Gastroesophageal sphincter (tissue), 3 donors: ENCODE results near the gene MAP4K2.

Experiments used
- CTCF ChIP-seq, 4 experiments: fragments of 200-600 bp in 2 of 4; fragments of 450-650 bp in 2 of 4; sonication (generic) in 1 of 4; IDR thresholded peaks; one replicate each; pipeline ENCODE4 v1.5.1; 2017 to 2019; ENCODE audit warnings: antibody characterized with exemption in 4 of 4, mild to moderate bottlenecking in 2 of 4, moderate library complexity in 2 of 4
- EP300 ChIP-seq: sonication (generic); formaldehyde crosslinking; IDR thresholded peaks from one replicate; pipeline ENCODE4 v1.6.1; 2017; ENCODE audit warnings: antibody characterized with exemption, mild to moderate bottlenecking
- POLR2A ChIP-seq, 2 donors: fragments of 450-650 bp; IDR thresholded peaks; one replicate each; pipeline ENCODE4 v1.6.1; 2017; ENCODE audit warnings: antibody characterized with exemption in 2 of 2, mild to moderate bottlenecking in 2 of 2, moderate library complexity in 1 of 2
- POLR2AphosphoS5 ChIP-seq: sonication (generic); formaldehyde crosslinking; IDR thresholded peaks from one replicate; pipeline ENCODE4 v1.6.1; 2017; ENCODE audit warnings: antibody characterized with exemption

GRCh38 chr11:64769283-64769682 lies 33.7 kb downstream of the MAP4K2 start:
- TF ChIP-seq POLR2AphosphoS5 (no peak), EP300 (no peak), CTCF (IDR thresholded peaks at IDR 0.05) (no peak), POLR2A (IDR thresholded peaks at IDR 0.05) (no peak)
